K562 (cell line): Measurements from ENCODE around the gene PGAP3. TPM values are rescaled to one million over a fixed set of nuclear protein-coding genes. Genes with fewer than 3 reads are reported as not detected.

ENCODE experiments used
- ARID2 ChIP-seq: fragments of 450-650 bp; IDR thresholded peaks from 2 replicates; pipeline ENCODE4 v1.6.1; 2017; ENCODE audit warnings: antibody characterized with exemption, mild to moderate bottlenecking
- BCL6 ChIP-seq: fragments of 250-450 bp; sonication (Bioruptor Pico); IDR thresholded peaks from 2 replicates; pipeline ENCODE4 v1.4.0; 2020
- CBX3 ChIP-seq, 2 experiments: IDR thresholded peaks; 1 replicate in 1 of 2; 2 replicates in 1 of 2; pipeline ENCODE4 v1.6.1; 2012; ENCODE audit warnings: inconsistent platforms in 2 of 2, low read length in 2 of 2, borderline replicate concordance in 1 of 2, control low read depth in 1 of 2
- DMBX1 ChIP-seq: fragments of 250-450 bp; sonication (Bioruptor Pico); IDR thresholded peaks from 2 replicates; pipeline ENCODE4 v1.8.0; 2022; ENCODE audit warnings: inconsistent platforms, mild to moderate bottlenecking, moderate library complexity, borderline replicate concordance
- ELF2 ChIP-seq: fragments of 250-450 bp; sonication (Bioruptor Pico); IDR thresholded peaks from 2 replicates; pipeline ENCODE4 v1.5.0; 2021; ENCODE audit warnings: mild to moderate bottlenecking
- EP400 ChIP-seq: fragments of 450-650 bp; IDR thresholded peaks from 2 replicates; pipeline ENCODE4 v1.6.1; 2017; ENCODE audit warnings: antibody characterized with exemption, mild to moderate bottlenecking, moderate library complexity
- ERF ChIP-seq: fragments of 450-650 bp; formaldehyde crosslinking; IDR thresholded peaks from 2 replicates; pipeline ENCODE4 v1.4.0; 2020; ENCODE audit warnings: mild to moderate bottlenecking, mixed read lengths
- ETV6 ChIP-seq, 3 experiments: fragments of 150-350 bp in 1 of 3; sonication (generic) in 1 of 3; formaldehyde crosslinking in 1 of 3; IDR thresholded peaks; 2 replicates each; pipeline versions ENCODE4 v1.6.1 to v1.8.0; 2014 to 2022; ENCODE audit warnings: borderline replicate concordance in 2 of 3, low read depth in 2 of 3, antibody characterized with exemption in 1 of 3, low read length in 1 of 3, mild to moderate bottlenecking in 1 of 3, missing genetic modification reagents in 1 of 3
- FOXJ2 ChIP-seq: fragments of 200-800 bp; sonication (Bioruptor generic); IDR thresholded peaks from 2 replicates; pipeline ENCODE4 v1.6.1; 2016; ENCODE audit warnings: missing genetic modification characterization, missing compliant biosample characterization
- MCM2 ChIP-seq: fragments of 450-650 bp; IDR thresholded peaks from 2 replicates; pipeline ENCODE4 v1.6.1; 2017; ENCODE audit warnings: low read depth, mild to moderate bottlenecking
- NCOA1 ChIP-seq: fragments of 450-650 bp; IDR thresholded peaks from 2 replicates; pipeline ENCODE4 v1.6.1; 2016; ENCODE audit warnings: low read depth
- NFIX ChIP-seq: fragments of 250-450 bp; sonication (Bioruptor Pico); IDR thresholded peaks from 2 replicates; pipeline ENCODE4 v1.4.0; 2020; ENCODE audit warnings: low read depth, mild to moderate bottlenecking, moderate library complexity
- NR2C1 ChIP-seq, 2 experiments: fragments of 450-650 bp; IDR thresholded peaks; 2 replicates each; pipeline ENCODE4 v1.6.1; 2017; ENCODE audit warnings: mild to moderate bottlenecking in 2 of 2, antibody characterized with exemption in 1 of 2, inconsistent platforms in 1 of 2, missing compliant biosample characterization in 1 of 2, missing genetic modification characterization in 1 of 2
- PPARD ChIP-seq: fragments of 250-450 bp; sonication (Bioruptor Pico); IDR thresholded peaks from 2 replicates; pipeline ENCODE4 v1.8.0; 2022; ENCODE audit warnings: inconsistent platforms, mild to moderate bottlenecking, moderate library complexity
- RBM25 ChIP-seq: fragments of 200-400 bp; formaldehyde crosslinking; IDR thresholded peaks from 2 replicates; pipeline ENCODE4 v1.6.1; 2018; ENCODE audit warnings: low read length, low read depth, moderate library complexity; ENCODE audit not compliant: severe bottlenecking
- SAP30 ChIP-seq: fragments of 200-600 bp; sonication (generic); IDR thresholded peaks from 2 replicates; pipeline ENCODE4 v1.6.1; 2012; ENCODE audit warnings: borderline replicate concordance, low read depth, mild to moderate bottlenecking, moderate library complexity, low read length, control low read depth, inconsistent platforms; ENCODE audit not compliant: insufficient read depth, poor library complexity, severe bottlenecking
- SP1 ChIP-seq: sonication (generic); formaldehyde crosslinking; IDR thresholded peaks from 2 replicates; pipeline ENCODE4 v1.8.1; 2022; ENCODE audit warnings: mild to moderate bottlenecking, missing genetic modification reagents
- TBL1XR1 ChIP-seq, 2 experiments: IDR thresholded peaks; 2 replicates each; pipeline ENCODE4 v1.6.1; 2012; ENCODE audit warnings: improper control_type of control experiment in 2 of 2, low read length in 2 of 2, mild to moderate bottlenecking in 1 of 2
- U2AF2 ChIP-seq: fragments of 200-400 bp; formaldehyde crosslinking; optimal IDR thresholded peaks from 2 replicates; pipeline ENCODE3; 2017; ENCODE audit warnings: low read depth, mild to moderate bottlenecking, low read length
- ZEB2 ChIP-seq: fragments of 450-650 bp; IDR thresholded peaks from 2 replicates; pipeline ENCODE4 v1.6.1; 2016
- ZNF121 ChIP-seq: sonication (generic); formaldehyde crosslinking; conservative IDR thresholded peaks from 2 replicates; pipeline ENCODE4 v1.8.0; 2022; ENCODE audit warnings: missing genetic modification reagents
- ZNF507 ChIP-seq: conservative IDR thresholded peaks from 2 replicates; pipeline ENCODE4 v1.6.1; 2017; ENCODE audit warnings: missing genetic modification characterization, missing compliant biosample characterization
- ZNF561 ChIP-seq: fragments of 450-650 bp; formaldehyde crosslinking; conservative IDR thresholded peaks from 2 replicates; pipeline ENCODE4 v1.4.0; 2020; ENCODE audit warnings: mild to moderate bottlenecking, moderate library complexity
- polyA plus RNA-seq, 8 experiments: library from polyadenylated mRNA; depleted of rRNA in 4 of 8; stranded (reverse) in 5 of 8; unstranded in 3 of 8; fragments of >200 nt; fragmentation: Nextera tagmentation in 2 of 8; fragmentation: Illumina TruSeq in 1 of 8; extraction: Ambion mirVana in 2 of 8; extraction: Trizol in 1 of 8; gene quantifications; 2 replicates each; pipeline versions ENCODE4 v1.2.1 to v1.2.3, GENCODE V29; 2011 to 2014; ENCODE audit warnings: inconsistent platforms in 1 of 8, missing spikeins in 1 of 8
- total RNA-seq, 7 experiments: library from RNA; depleted of rRNA in 6 of 7; stranded (reverse); fragments of >200 nt in 6 of 7; fragmentation: Illumina TruSeq in 2 of 7; extraction: Trizol in 2 of 7; gene quantifications; 2 replicates each; pipeline versions ENCODE4 v1.2.1 to v1.2.3, GENCODE V29; 2011 to 2021; ENCODE audit warnings: low replicate concordance in 1 of 7
- TF ChIP-seq, protein P1 (sequence below), 2 experiments: fragments of 450-650 bp; IDR thresholded peaks; 2 replicates each; pipeline ENCODE4 v1.6.1; 2016
- TF ChIP-seq, protein P2 (sequence below): fragments of 250-450 bp; sonication (Bioruptor Pico); IDR thresholded peaks from 2 replicates; pipeline ENCODE4 v1.6.1; 2021; ENCODE audit warnings: mild to moderate bottlenecking

The PGAP3 gene
- total and polyA plus RNA-seq, 9 of the 15 experiments (the other 6 are each of a cell fraction or from before 2014, with no cell fraction given) = 0.38 to 9.4 (median 4.5) TPM

GRCh38 chr17:39687546-39688474 lies at the start of gene PGAP3 (continued):
- TF ChIP-seq, protein P1, sequence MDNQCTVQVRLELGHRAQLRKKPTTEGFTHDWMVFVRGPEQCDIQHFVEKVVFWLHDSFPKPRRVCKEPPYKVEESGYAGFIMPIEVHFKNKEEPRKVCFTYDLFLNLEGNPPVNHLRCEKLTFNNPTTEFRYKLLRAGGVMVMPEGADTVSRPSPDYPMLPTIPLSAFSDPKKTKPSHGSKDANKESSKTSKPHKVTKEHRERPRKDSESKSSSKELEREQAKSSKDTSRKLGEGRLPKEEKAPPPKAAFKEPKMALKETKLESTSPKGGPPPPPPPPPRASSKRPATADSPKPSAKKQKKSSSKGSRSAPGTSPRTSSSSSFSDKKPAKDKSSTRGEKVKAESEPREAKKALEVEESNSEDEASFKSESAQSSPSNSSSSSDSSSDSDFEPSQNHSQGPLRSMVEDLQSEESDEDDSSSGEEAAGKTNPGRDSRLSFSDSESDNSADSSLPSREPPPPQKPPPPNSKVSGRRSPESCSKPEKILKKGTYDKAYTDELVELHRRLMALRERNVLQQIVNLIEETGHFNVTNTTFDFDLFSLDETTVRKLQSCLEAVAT (IDR thresholded peaks at IDR 0.05) = 0 out of 4 replicates have a peak, but pooled peaks of 1 of the 2 experiments have one; percentile 5
- TF ChIP-seq SP1 (CRISPR knock-in tag) (peak; percentile 53; the same call in 1 of the 2 replicates), MCM2 (no peak), ZEB2 (peak; percentile 84), RBM25 (no peak), ZNF561 (CRISPR knock-in tag) (no peak), ELF2 (CRISPR knock-in tag) (peak; percentile 93), BCL6 (CRISPR knock-in tag) (no peak), ZNF507 (tag) (no peak), DMBX1 (CRISPR knock-in tag) (peak; percentile 68; the same call in 1 of the 2 replicates), SAP30 (no peak), U2AF2 (no peak), NCOA1 (peak; percentile 74), PPARD (CRISPR knock-in tag) (no peak), FOXJ2 (tag) (peak; percentile 25; the same call in 1 of the 2 replicates), ZNF121 (no peak), ARID2 (no peak), ETV6 (IDR thresholded peaks at IDR 0.05; ENCODE audit: borderline replicate concordance in 1 of 2, low read depth in 2 of 2, low read length in 1 of 2) (no peak), ETV6 (CRISPR knock-in tag; IDR thresholded peaks at IDR 0.05; ENCODE audit: borderline replicate concordance) (no peak), CBX3 (IDR thresholded peaks at IDR 0.05; ENCODE audit: borderline replicate concordance in 1 of 2, low read length in 2 of 2) (0 out of 3 replicates have a peak, but pooled peaks of 1 of the 2 experiments have one; percentile 56), ERF (no peak), TBL1XR1 (IDR thresholded peaks at IDR 0.05; ENCODE audit: low read length in 2 of 2) (0 out of 4 replicates have a peak, but pooled peaks of 1 of the 2 experiments have one; percentile 24), NR2C1 (IDR thresholded peaks at IDR 0.05) (peak; percentile 98), NR2C1 (tag; IDR thresholded peaks at IDR 0.05) (peak; percentile 98), NFIX (CRISPR knock-in tag) (no peak), EP400 (peak; percentile 51)
- TF ChIP-seq, protein P2, sequence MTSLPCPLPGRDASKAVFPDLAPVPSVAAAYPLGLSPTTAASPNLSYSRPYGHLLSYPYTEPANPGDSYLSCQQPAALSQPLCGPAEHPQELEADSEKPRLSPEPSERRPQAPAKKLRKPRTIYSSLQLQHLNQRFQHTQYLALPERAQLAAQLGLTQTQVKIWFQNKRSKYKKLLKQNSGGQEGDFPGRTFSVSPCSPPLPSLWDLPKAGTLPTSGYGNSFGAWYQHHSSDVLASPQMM (CRISPR knock-in tag) = no peak
